Stromal cell of bone marrow (primary cell): Measurements from ENCODE around the gene SLC25A17.
"Not testable (repeated sequence)": the region's sequence is repeated elsewhere in the genome, so short reads cannot be mapped to it uniquely, and the experiment has no call there.

Experiments used
- DNase-seq: peaks from one replicate; pipeline ENCODE4 v3.0.0-alpha.2; 2012; ENCODE audit warnings: low read depth

The SLC25A17 gene

GRCh38 chr22:40819599-40820140 is 524 bp upstream of the SLC25A17 start:
- DNase-seq, result no peak

- no peak for DNase-seq
These were observed 877 bp downstream of the SLC25A17 start for GRCh38 chr22:40818192-40818746.

- DNase-seq, result no peak
These were observed 1.4 kb downstream of the SLC25A17 start for GRCh38 chr22:40817737-40818136.

GRCh38 chr22:40813912-40814315 is 5.2 kb downstream of the SLC25A17 start:
- DNase-seq, result no peak

GRCh38 chr22:40808018-40808841 is 10.9 kb downstream of the SLC25A17 start:
- no peak for DNase-seq

GRCh38 chr22:40806711-40807110 is 12.4 kb downstream of the SLC25A17 start:
- DNase-seq, result no peak

GRCh38 chr22:40805699-40806203 is 13.4 kb downstream of the SLC25A17 start:
- no peak for DNase-seq

- no peak for DNase-seq
These were observed 13.9 kb downstream of the SLC25A17 start for GRCh38 chr22:40805239-40805638.

GRCh38 chr22:40803321-40803720 is 15.8 kb downstream of the SLC25A17 start:
- no peak for DNase-seq

GRCh38 chr22:40799008-40799407 is 20.1 kb downstream of the SLC25A17 start:
- DNase-seq, result no peak

- DNase-seq, result no peak
These were observed 21.7 kb downstream of the SLC25A17 start for GRCh38 chr22:40797427-40797826.

- DNase-seq, result no peak
These were observed 26.7 kb downstream of the SLC25A17 start for GRCh38 chr22:40792451-40792850.

- DNase-seq, result no peak
These were observed 27.9 kb downstream of the SLC25A17 start for GRCh38 chr22:40791241-40791640.

- DNase-seq, result no peak
These were observed 30.0 kb downstream of the SLC25A17 start for GRCh38 chr22:40789131-40789530.

- DNase-seq, result no peak
These were observed 36.6 kb downstream of the SLC25A17 start for GRCh38 chr22:40782521-40782920.

GRCh38 chr22:40781749-40782148 is 37.4 kb downstream of the SLC25A17 start:
- DNase-seq, result not testable (repeated sequence)

GRCh38 chr22:40769761-40770160 is 49.4 kb downstream of the SLC25A17 start:
- DNase-seq, result no peak

- no peak for DNase-seq
These were observed 50.9 kb downstream of the SLC25A17 start for GRCh38 chr22:40768206-40768605.

GRCh38 chr22:40766956-40767355 is 52.2 kb downstream of the SLC25A17 start:
- no peak for DNase-seq

- no peak for DNase-seq
These were observed 54.2 kb downstream of the SLC25A17 start for GRCh38 chr22:40764763-40765441.

- DNase-seq, result no peak
These were observed 59.8 kb downstream of the SLC25A17 start for GRCh38 chr22:40759294-40759840.

GRCh38 chr22:40758851-40759250 is 60.3 kb downstream of the SLC25A17 start:
- not testable (repeated sequence) for DNase-seq
